PC-9 (cell line): ENCODE measurements around the gene CYP4F8. TPM values are rescaled to one million over a fixed set of nuclear protein-coding genes. Genes with fewer than 3 reads are reported as not detected.
"Not testable (repeated sequence)": the region's sequence is repeated elsewhere in the genome, so short reads cannot be mapped to it uniquely, and the experiment has no call there.

ENCODE experiments used
- BruUV-seq: library from RNA; stranded (reverse); fragments of 400-500 nt; replicated peaks from 2 replicates; lab custom pipeline; 2021; lab: Mats Ljungman, UMichigan
- CTCF ChIA-PET: fragments of 300-600 bp; sonication (Branson Sonifier 250); formaldehyde crosslinking; loops from one replicate; lab custom pipeline; 2022; ENCODE audit warnings: antibody characterized with exemption; lab: Charles Lee
- POLR2A ChIA-PET: fragments of 300-600 bp; sonication (Branson Sonifier 250); formaldehyde crosslinking; loops from one replicate; lab custom pipeline; 2022; ENCODE audit warnings: antibody characterized with exemption; ENCODE audit not compliant: unreplicated experiment; lab: Charles Lee
- DNase-seq, 2 experiments: peaks; one replicate each; pipeline versions ENCODE4 v3.0.0 to v3.0.0-alpha.2; 2015 to 2022; ENCODE audit warnings: mixed read lengths in 1 of 2
- H2AFZ ChIP-seq: fragments of 200-600 bp; sonication (generic); 2 replicates; pipeline ENCODE4 v1.8.1; 2017; ENCODE audit warnings: antibody characterized with exemption
- H3F3A ChIP-seq: fragments of 200-600 bp; sonication (generic); 2 replicates; pipeline ENCODE4 v1.8.1; 2017; ENCODE audit warnings: antibody characterized with exemption, mild to moderate bottlenecking, low read depth; ENCODE audit not compliant: insufficient read depth
- H3K27ac ChIP-seq: fragments of 200-600 bp; sonication (generic); 2 replicates; pipeline ENCODE4 v1.6.1; 2016; ENCODE audit warnings: mixed run types
- H3K27me3 ChIP-seq: fragments of 200-600 bp; sonication (generic); 2 replicates; pipeline ENCODE4 v1.6.1; 2016; ENCODE audit warnings: low read depth, mixed run types; ENCODE audit not compliant: insufficient read depth
- H3K36me3 ChIP-seq: fragments of 200-600 bp; sonication (generic); 2 replicates; pipeline ENCODE4 v1.6.1; 2016; ENCODE audit warnings: low read depth, mixed run types
- H3K4me1 ChIP-seq: fragments of 200-600 bp; sonication (generic); replicated peaks from 2 replicates; pipeline ENCODE4 v1.6.1; 2016; ENCODE audit warnings: mixed run types; ENCODE audit not compliant: insufficient read depth
- H3K4me2 ChIP-seq: fragments of 200-600 bp; sonication (generic); 2 replicates; pipeline ENCODE4 v1.6.1; 2017; ENCODE audit warnings: mixed run types
- H3K4me3 ChIP-seq: fragments of 200-600 bp; sonication (generic); 2 replicates; pipeline ENCODE4 v1.6.1; 2016; ENCODE audit warnings: mixed run types
- H3K79me2 ChIP-seq: fragments of 200-600 bp; sonication (generic); 2 replicates; pipeline ENCODE4 v1.6.1; 2017; ENCODE audit warnings: low read depth, mixed run types
- H3K9me2 ChIP-seq: fragments of 200-600 bp; sonication (generic); 2 replicates; pipeline ENCODE4 v1.8.1; 2017; ENCODE audit warnings: mild to moderate bottlenecking; ENCODE audit not compliant: insufficient read depth
- H3K9me3 ChIP-seq: fragments of 200-600 bp; sonication (generic); 2 replicates; pipeline ENCODE4 v1.8.1; 2016; ENCODE audit warnings: low read depth; ENCODE audit not compliant: insufficient read depth
- H4K20me1 ChIP-seq: fragments of 200-600 bp; sonication (generic); 2 replicates; pipeline ENCODE4 v1.8.1; 2017; ENCODE audit not compliant: insufficient read depth
- CTCF ChIP-seq: fragments of 200-600 bp; sonication (generic); conservative IDR thresholded peaks from 2 replicates; pipeline ENCODE4 v1.6.1; 2017; ENCODE audit warnings: mixed run types, antibody characterized with exemption, mild to moderate bottlenecking, moderate library complexity
- EZH2 ChIP-seq: fragments of 200-600 bp; sonication (generic); IDR thresholded peaks from 2 replicates; pipeline ENCODE4 v1.8.0; 2017; ENCODE audit warnings: antibody characterized with exemption, low read depth
- intact Hi-C: fragments of 100-400 bp; cut with micrococcal nuclease; formaldehyde crosslinking; loops from one replicate; pipeline ENCODE4 v1.10.0; 2022; ENCODE audit not compliant: unreplicated experiment
- total RNA-seq: library from RNA; stranded (reverse); gene quantifications from 2 replicates; pipeline ENCODE4 v1.2.3, GENCODE V29; 2021

Gene CYP4F8
- total RNA-seq, 1 experiment from 2014 or later: not detected

- Histone ChIP-seq H3K27me3 (no peaks in the 10 kb centered on the region), H3K79me2 (no peaks in the 10 kb centered on the region), H4K20me1 (no peaks in the 10 kb centered on the region), H3K9me3 (no peaks in the 10 kb centered on the region), H3K4me2 (peak overlapping the region; percentile 55), H3F3A (peaks cover 18% of the 10 kb centered on the region; the same call in 1 of the 2 replicates), H3K4me3 (peak overlapping the region; percentile 13; the same call in 1 of the 2 replicates), H2AFZ (no peak overlapping the region), H3K4me1 (peaks cover 14% of the 10 kb centered on the region), H3K36me3 (no peaks in the 10 kb centered on the region), H3K27ac (peak overlapping the region; percentile 63), H3K9me2 (no peaks in the 10 kb centered on the region)
- no TSS peak for BruUV-seq
- ChIA-PET POLR2A (interaction anchor here (0.6 to 1.0 kb wide), 4 partner anchors 33 to 678 kb away, joined by 3 to 5 read pairs (median 3); partner anchors contain the start of gene CYP4F3), CTCF (interaction anchor here (0.6 kb wide), 2 partner anchors 92 to 581 kb away, joined by 3 to 22 read pairs; no protein-coding TSS in a partner anchor)
- intact Hi-C loops: loop anchor here (1.0 to 5.0 kb wide), 3 partner anchors 29 to 154 kb away; partner anchors contain the start of gene CYP4F3
- peak in 1 of 2 experiments; percentile 88 for DNase-seq
- TF ChIP-seq CTCF: no peak
- TF ChIP-seq EZH2: no peak
These were observed 58.2 kb downstream of the CYP4F8 start for GRCh38 chr19:15673176-15673654.

- CTCF ChIA-PET: no interaction called here
- H3K9me3 ChIP-seq: no peaks in the 10 kb centered on the region
- intact Hi-C loops: no loop called here
These were observed 60.5 kb downstream of the CYP4F8 start for GRCh38 chr19:15675560-15675959.

GRCh38 chr19:15679089-15679488 lies 64.1 kb downstream of the CYP4F8 start:
- Histone ChIP-seq H3K4me1 (no peaks in the 10 kb centered on the region), H3K4me2 (no peak overlapping the region), H4K20me1 (no peaks in the 10 kb centered on the region), H3K4me3 (no peak overlapping the region), H3K79me2 (no peaks in the 10 kb centered on the region), H3K9me3 (no peaks in the 10 kb centered on the region), H3K27me3 (no peaks in the 10 kb centered on the region), H3F3A (no peaks in the 10 kb centered on the region), H3K36me3 (no peaks in the 10 kb centered on the region), H3K9me2 (no peaks in the 10 kb centered on the region), H3K27ac (no peak overlapping the region), H2AFZ (no peak overlapping the region)
- intact Hi-C loops: no loop called here
- TF ChIP-seq EZH2 (no peak), CTCF (no peak)
- ChIA-PET CTCF (no interaction called here), POLR2A (no interaction called here)
- DNase-seq: no peak
- no TSS peak for BruUV-seq

More at GRCh38 chr19:15675560-15675959, 60.5 kb downstream of the CYP4F8 start:
- Histone ChIP-seq H3K4me2 (no peak overlapping the region), H2AFZ (no peak overlapping the region), H3K36me3 (no peaks in the 10 kb centered on the region), H3K9me2 (no peaks in the 10 kb centered on the region), H3K4me1 (peaks cover 14% of the 10 kb centered on the region), H3F3A (peaks cover 18% of the 10 kb centered on the region; the same call in 1 of the 2 replicates), H3K79me2 (no peaks in the 10 kb centered on the region), H3K27me3 (no peaks in the 10 kb centered on the region), H4K20me1 (no peaks in the 10 kb centered on the region), H3K4me3 (no peak overlapping the region), H3K27ac (no peak overlapping the region)
- TF ChIP-seq CTCF (no peak), EZH2 (no peak)
- POLR2A ChIA-PET: no interaction called here
- BruUV-seq: no TSS peak
- DNase-seq: no peak

- H3K27ac ChIP-seq, H3K4me1 ChIP-seq, H3K4me3 ChIP-seq, H3K9me2 ChIP-seq, H3K79me2 ChIP-seq, intact Hi-C loops, H4K20me1 ChIP-seq, BruUV-seq, H3K27me3 ChIP-seq, H2AFZ ChIP-seq, H3K4me2 ChIP-seq, POLR2A ChIA-PET, H3K36me3 ChIP-seq, H3F3A ChIP-seq, H3K9me3 ChIP-seq, CTCF ChIA-PET, DNase-seq: not testable (repeated sequence)
These were observed 64.8 kb downstream of the CYP4F8 start for GRCh38 chr19:15679865-15680264.
